ENCODE measurements around the gene TSEN54.

TSEN54 gene

DNA sequence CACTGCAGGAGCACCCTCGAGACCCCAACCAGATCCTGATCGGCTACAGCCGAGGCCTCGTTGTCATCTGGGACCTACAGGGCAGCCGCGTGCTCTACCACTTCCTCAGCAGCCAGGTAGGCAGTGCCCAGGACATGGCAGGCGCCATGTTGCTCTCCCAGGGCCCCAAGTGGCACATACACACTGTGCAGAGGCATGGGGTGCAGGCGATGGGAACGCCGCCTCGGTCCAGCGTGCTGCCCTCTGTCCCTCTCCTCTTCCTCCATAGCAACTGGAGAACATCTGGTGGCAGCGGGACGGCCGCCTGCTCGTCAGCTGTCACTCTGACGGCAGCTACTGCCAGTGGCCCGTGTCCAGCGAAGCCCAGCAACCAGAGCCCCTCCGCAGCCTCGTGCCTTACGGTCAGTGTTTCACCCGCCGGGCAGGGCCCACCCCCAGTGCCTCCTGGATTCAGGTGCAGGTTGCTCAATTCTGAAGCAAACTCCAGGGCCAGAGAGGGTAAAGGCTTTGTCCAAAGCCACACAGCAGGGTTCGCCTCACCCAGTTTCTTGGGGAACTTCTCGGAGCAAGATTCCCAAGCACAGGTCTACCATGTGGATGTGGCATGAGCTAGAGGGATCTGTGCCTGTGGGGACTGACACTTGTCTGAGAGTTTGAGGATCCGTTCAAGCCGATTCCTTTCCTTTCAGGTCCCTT lies 46.9 kb downstream of the TSEN54 start:
- no peak for DNase-seq (ENCODE audit: low read depth, low spot score)
- Histone ChIP-seq H3K27me3 (ENCODE audit: insufficient read depth, insufficient read length) (no peaks in the 10 kb centered on the region), H3K9me3 (ENCODE audit: insufficient read depth, low read length) (no peaks in the 10 kb centered on the region), H3K4me1 (ENCODE audit: insufficient read depth, insufficient read length) (peaks cover 14% of the 10 kb centered on the region), H3K36me3 (ENCODE audit: insufficient read depth, insufficient read length, low read length) (peaks cover 53% of the 10 kb centered on the region), H3K9ac (ENCODE audit: insufficient read length, low read depth) (no peak overlapping the region), H3K4me3 (ENCODE audit: insufficient read length, low read depth) (no peak overlapping the region)
- TF ChIP-seq YY1 (IDR thresholded peaks at IDR 0.05; ENCODE audit: insufficient read depth, insufficient read length) (no peak), ZNF274 (IDR thresholded peaks at IDR 0.05; ENCODE audit: low read depth, low read length) (no peak)

DNA sequence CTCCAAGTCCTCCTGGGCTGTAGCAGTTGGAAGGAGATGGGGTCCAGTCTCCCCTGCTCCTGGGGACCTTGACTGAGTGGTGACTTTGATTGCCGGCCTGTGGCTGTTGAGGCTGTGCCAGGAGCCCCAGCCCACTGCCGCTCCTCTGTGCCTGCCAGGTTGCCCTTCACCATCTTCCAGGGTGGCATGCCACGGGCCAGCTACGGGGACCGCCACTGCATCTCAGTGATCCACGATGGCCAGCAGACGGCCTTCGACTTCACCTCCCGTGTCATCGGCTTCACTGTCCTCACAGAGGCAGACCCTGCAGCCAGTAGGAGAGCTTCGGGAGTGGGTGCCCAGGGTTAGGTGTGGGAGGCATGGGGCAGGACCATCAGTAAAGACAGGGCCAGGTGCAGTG lies 47.9 kb downstream of the TSEN54 start:
- Histone ChIP-seq H3K36me3 (ENCODE audit: insufficient read depth, insufficient read length, low read length) (peaks cover 55% of the 10 kb centered on the region), H3K4me3 (ENCODE audit: insufficient read length, low read depth) (no peak overlapping the region), H3K9ac (ENCODE audit: insufficient read length, low read depth) (no peak overlapping the region), H3K27me3 (ENCODE audit: insufficient read depth, insufficient read length) (no peaks in the 10 kb centered on the region), H3K4me1 (ENCODE audit: insufficient read depth, insufficient read length) (peaks cover 12% of the 10 kb centered on the region), H3K9me3 (ENCODE audit: insufficient read depth, low read length) (no peaks in the 10 kb centered on the region)
- no peak for DNase-seq (ENCODE audit: low read depth, low spot score)
- TF ChIP-seq ZNF274 (IDR thresholded peaks at IDR 0.05; ENCODE audit: low read depth, low read length) (no peak), YY1 (IDR thresholded peaks at IDR 0.05; ENCODE audit: insufficient read depth, insufficient read length) (no peak)

DNA sequence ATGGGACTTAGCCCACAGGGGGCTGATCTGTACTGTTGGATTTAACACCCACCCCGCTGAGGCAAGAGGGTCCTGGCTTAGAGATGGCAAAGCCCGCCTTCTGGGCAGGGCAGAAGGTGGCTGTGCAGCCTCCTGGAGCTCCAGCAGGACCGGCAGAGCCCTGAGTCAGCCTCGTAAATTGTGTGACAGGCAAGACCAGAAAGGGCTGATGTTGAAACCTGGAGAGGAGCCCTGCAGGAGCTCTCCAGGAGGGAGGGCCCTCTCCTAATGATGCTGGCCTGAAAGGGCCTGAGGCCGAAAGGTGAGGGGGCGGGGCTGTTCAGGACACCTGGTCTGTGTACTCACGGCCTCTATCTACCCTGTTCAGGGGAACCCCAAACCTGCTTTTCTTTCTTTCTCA lies 48.7 kb downstream of the TSEN54 start:
- no peak overlapping the region for H3K4me3 ChIP-seq (ENCODE audit: insufficient read length, low read depth)
- H3K4me1 ChIP-seq (ENCODE audit: insufficient read depth, insufficient read length): peaks cover 12% of the 10 kb centered on the region
- H3K27me3 ChIP-seq (ENCODE audit: insufficient read depth, insufficient read length): no peaks in the 10 kb centered on the region
- H3K9me3 ChIP-seq (ENCODE audit: insufficient read depth, low read length): no peaks in the 10 kb centered on the region
- H3K36me3 ChIP-seq (ENCODE audit: insufficient read depth, insufficient read length, low read length): peaks cover 55% of the 10 kb centered on the region
- no peak for TF ChIP-seq SUZ12 (IDR thresholded peaks at IDR 0.05; ENCODE audit: extremely low read depth, insufficient read depth, insufficient read length)
- no peak for TF ChIP-seq ZNF274 (IDR thresholded peaks at IDR 0.05; ENCODE audit: low read depth, low read length)
- TF ChIP-seq YY1 (IDR thresholded peaks at IDR 0.05; ENCODE audit: insufficient read depth, insufficient read length): no peak
- peak overlapping the region; percentile 26 for H3K9ac ChIP-seq (ENCODE audit: insufficient read length, low read depth)
- DNase-seq (ENCODE audit: low read depth, low spot score): no peak

DNA sequence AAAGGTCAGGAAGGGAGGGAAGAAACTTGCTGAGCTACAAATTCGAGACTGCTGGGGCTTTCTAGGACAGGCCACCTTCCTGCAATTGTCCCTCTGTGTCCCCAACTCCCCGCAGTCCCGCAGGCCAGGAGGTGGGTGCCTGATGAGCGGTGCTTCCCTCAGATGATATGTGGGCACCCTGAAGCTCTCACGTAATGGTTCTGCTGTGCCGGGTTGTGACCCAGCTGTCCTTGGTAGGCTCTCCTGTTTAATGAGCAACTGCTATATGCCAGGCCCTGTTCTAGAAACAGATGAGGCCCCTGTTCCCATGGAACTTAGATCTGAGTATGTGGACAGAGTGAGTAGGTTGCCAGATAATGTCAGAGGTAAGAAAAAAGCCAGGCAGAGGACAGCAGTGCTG lies 49.3 kb downstream of the TSEN54 start:
- H3K4me1 ChIP-seq (ENCODE audit: insufficient read depth, insufficient read length): peaks cover 12% of the 10 kb centered on the region
- no peaks in the 10 kb centered on the region for H3K9me3 ChIP-seq (ENCODE audit: insufficient read depth, low read length)
- no peak for DNase-seq (ENCODE audit: low read depth, low spot score)
- TF ChIP-seq SUZ12 (IDR thresholded peaks at IDR 0.05; ENCODE audit: extremely low read depth, insufficient read depth, insufficient read length) (no peak), ZNF274 (IDR thresholded peaks at IDR 0.05; ENCODE audit: low read depth, low read length) (no peak)
- H3K36me3 ChIP-seq (ENCODE audit: insufficient read depth, insufficient read length, low read length): peaks cover 60% of the 10 kb centered on the region
- H3K27me3 ChIP-seq (ENCODE audit: insufficient read depth, insufficient read length): no peaks in the 10 kb centered on the region
- H3K4me3 ChIP-seq (ENCODE audit: insufficient read length, low read depth): no peak overlapping the region
- H3K9ac ChIP-seq (ENCODE audit: insufficient read length, low read depth): no peak overlapping the region

DNA sequence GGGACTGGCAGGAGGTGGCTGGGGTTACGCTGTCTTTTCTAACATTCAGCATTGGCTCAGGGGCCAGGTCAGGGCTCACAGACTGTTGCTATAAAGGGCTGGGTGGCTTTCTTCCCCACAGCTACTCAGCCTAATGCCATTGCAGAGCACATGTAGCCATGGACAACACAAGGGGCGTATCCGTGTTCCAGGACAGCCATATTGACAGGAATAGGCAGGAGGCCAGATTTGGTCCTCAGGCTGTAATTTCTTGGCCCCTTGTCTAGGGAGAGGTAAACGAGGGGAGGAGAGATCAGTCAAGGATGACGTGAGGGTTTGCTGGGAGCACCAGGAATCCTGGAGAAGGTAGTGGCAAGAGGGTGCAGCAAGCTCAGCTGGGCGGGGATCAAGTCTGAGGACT lies 50.1 kb downstream of the TSEN54 start:
- DNase-seq (ENCODE audit: low read depth, low spot score): no peak
- H3K36me3 ChIP-seq (ENCODE audit: insufficient read depth, insufficient read length, low read length): peaks cover 64% of the 10 kb centered on the region
- H3K4me3 ChIP-seq (ENCODE audit: insufficient read length, low read depth): no peak overlapping the region
- no peak for TF ChIP-seq SUZ12 (IDR thresholded peaks at IDR 0.05; ENCODE audit: extremely low read depth, insufficient read depth, insufficient read length)
- TF ChIP-seq ZNF274 (IDR thresholded peaks at IDR 0.05; ENCODE audit: low read depth, low read length): no peak
- no peak for TF ChIP-seq YY1 (IDR thresholded peaks at IDR 0.05; ENCODE audit: insufficient read depth, insufficient read length)
- H3K9me3 ChIP-seq (ENCODE audit: insufficient read depth, low read length): no peaks in the 10 kb centered on the region
- H3K9ac ChIP-seq (ENCODE audit: insufficient read length, low read depth): no peak overlapping the region
- no peaks in the 10 kb centered on the region for H3K27me3 ChIP-seq (ENCODE audit: insufficient read depth, insufficient read length)
- H3K4me1 ChIP-seq (ENCODE audit: insufficient read depth, insufficient read length): peaks cover 12% of the 10 kb centered on the region

DNA sequence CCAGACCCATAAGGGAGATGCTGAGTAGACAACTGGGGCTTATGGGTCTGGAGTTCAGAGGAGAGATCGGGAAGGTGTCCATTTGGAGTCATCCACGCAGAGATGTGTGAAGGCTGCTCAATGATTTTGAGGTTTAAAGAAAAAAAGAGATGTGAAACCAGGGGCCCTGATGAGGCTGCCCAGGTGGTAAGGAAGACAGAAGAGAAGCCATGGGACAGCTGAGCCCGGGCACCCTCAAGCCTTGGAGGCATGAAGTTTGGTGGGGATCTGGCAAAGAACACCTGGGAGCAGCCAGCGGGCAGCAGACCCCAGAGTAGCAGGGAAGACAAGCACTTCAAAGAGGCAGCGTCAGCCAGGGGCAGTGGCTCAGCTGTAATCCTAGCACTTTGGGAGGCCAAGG lies 50.5 kb downstream of the TSEN54 start:
- peaks cover 14% of the 10 kb centered on the region for H3K4me1 ChIP-seq (ENCODE audit: insufficient read depth, insufficient read length)
- DNase-seq (ENCODE audit: low read depth, low spot score): no peak
- no peaks in the 10 kb centered on the region for H3K9me3 ChIP-seq (ENCODE audit: insufficient read depth, low read length)
- H3K27me3 ChIP-seq (ENCODE audit: insufficient read depth, insufficient read length): no peaks in the 10 kb centered on the region
- H3K36me3 ChIP-seq (ENCODE audit: insufficient read depth, insufficient read length, low read length): peaks cover 68% of the 10 kb centered on the region
- TF ChIP-seq YY1 (IDR thresholded peaks at IDR 0.05; ENCODE audit: insufficient read depth, insufficient read length) (no peak), ZNF274 (IDR thresholded peaks at IDR 0.05; ENCODE audit: low read depth, low read length) (no peak), SUZ12 (IDR thresholded peaks at IDR 0.05; ENCODE audit: extremely low read depth, insufficient read depth, insufficient read length) (no peak)
- H3K4me3 ChIP-seq (ENCODE audit: insufficient read length, low read depth): no peak overlapping the region
- H3K9ac ChIP-seq (ENCODE audit: insufficient read length, low read depth): no peak overlapping the region

DNA sequence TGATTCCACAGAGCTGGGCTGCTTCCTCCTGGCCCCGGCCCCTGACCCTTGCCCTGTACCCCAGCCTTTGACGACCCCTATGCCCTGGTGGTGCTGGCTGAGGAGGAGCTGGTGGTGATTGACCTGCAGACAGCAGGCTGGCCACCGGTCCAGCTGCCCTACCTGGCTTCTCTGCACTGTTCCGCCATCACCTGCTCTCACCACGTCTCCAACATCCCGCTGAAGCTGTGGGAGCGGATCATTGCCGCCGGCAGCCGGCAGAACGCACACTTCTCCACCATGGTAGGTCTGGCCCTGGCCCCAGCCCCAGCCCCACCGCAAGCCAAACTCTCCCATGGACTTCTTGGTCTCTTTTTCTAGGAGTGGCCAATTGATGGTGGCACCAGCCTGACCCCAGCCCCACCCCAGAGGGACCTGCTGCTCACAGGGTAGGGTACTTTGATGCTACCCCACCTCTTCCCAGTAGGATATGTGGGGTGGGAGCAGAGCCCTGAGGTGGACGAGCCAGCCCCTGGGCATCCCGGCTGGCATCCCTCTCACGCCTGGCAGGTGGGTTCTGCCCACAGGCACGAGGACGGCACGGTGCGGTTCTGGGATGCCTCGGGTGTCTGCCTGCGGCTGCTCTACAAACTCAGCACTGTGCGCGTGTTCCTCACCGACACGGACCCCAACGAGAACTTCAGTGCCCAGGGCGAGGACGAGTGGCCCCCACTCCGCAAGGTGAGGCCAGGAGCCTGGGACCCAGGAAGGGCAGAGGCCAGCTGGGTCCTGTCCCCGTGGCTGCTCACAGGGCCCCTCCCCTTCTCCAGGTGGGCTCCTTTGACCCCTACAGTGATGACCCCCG lies 52.3 kb downstream of the TSEN54 start:
- no peak overlapping the region for H3K9ac ChIP-seq (ENCODE audit: insufficient read length, low read depth)
- TF ChIP-seq ZNF274 (IDR thresholded peaks at IDR 0.05; ENCODE audit: low read depth, low read length) (no peak), SUZ12 (IDR thresholded peaks at IDR 0.05; ENCODE audit: extremely low read depth, insufficient read depth, insufficient read length) (no peak), YY1 (IDR thresholded peaks at IDR 0.05; ENCODE audit: insufficient read depth, insufficient read length) (no peak)

More for the DNA sequence above, 52.3 kb downstream of the TSEN54 start:
- H3K4me1 ChIP-seq (ENCODE audit: insufficient read depth, insufficient read length): peaks cover 14% of the 10 kb centered on the region
- DNase-seq (ENCODE audit: low read depth, low spot score): no peak
- H3K36me3 ChIP-seq (ENCODE audit: insufficient read depth, insufficient read length, low read length): peaks cover 64% of the 10 kb centered on the region
- no peak overlapping the region for H3K4me3 ChIP-seq (ENCODE audit: insufficient read length, low read depth)
- H3K27me3 ChIP-seq (ENCODE audit: insufficient read depth, insufficient read length): no peaks in the 10 kb centered on the region
- H3K9me3 ChIP-seq (ENCODE audit: insufficient read depth, low read length): no peaks in the 10 kb centered on the region

Measured in NT2/D1 (cell line).